ENCODE results near the gene KCNB1.

DNA sequence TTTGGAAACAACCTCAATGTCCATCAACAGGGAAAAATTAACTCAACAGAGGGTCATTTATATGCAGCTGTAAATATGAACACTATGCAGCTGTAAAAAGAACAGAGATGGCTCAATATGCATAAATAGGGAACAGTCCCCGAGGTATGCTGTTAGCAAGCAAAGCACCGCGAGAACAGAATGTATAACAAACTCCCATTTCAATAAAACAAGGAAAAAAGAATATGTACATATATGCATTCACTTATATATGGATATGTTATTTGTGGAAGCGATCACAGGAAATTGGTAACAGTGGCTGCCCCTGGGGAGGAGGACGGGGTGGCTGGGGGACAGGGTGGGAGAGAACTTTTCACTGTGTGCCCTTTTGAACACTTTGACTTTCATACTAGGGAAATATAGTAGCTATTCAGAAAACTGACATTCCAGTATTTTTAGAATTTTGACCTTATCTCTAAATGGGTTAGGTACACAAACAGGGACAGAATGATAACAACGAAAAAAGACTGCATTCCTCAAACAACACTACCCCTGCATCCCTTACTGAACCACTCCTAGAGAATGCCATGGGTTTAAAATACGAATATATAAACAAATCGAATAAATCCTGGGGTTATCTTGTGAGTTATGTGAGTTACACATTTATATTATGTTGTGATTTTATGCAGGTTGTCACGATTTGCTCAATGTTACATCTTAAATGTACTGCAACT lies 64.5 kb downstream of the KCNB1 start:
- TF ChIP-seq POLR2A (IDR thresholded peaks at IDR 0.05) (no peak), CTCF (IDR thresholded peaks at IDR 0.05) (no peak)
